ENCODE results near the gene NINL.
"Not testable (repeated sequence)": the region's sequence is repeated elsewhere in the genome, so short reads cannot be mapped to it uniquely, and the experiment has no call there.

NINL gene

GRCh38 chr20:25592135-25592852 lies 7.0 kb upstream of the NINL start:
- no peak for DNase-seq

DNA sequence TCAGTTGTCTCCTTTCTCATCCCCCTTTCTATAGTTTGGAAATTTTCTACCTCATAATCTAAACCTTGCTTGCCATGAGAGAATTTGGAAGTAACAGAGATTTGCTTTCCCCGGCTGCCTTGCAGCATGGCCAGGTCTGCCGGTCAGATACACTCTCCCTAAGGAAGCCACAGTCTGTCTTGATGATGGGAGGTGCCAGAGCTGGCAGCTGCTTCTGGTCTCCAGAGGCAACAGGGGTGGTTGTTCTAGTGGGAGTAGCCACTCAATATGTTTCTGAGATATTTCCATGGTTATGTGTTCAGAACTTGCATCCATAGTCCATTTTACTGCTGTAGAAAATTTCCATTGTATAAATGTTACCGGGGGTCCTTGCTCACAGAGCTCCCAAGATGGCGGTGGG lies 5.4 kb upstream of the NINL start:
- DNase-seq = not testable (repeated sequence)

- no peak for DNase-seq
Observed at GRCh38 chr20:25588491-25588890, 3.2 kb upstream of the NINL start.

DNA sequence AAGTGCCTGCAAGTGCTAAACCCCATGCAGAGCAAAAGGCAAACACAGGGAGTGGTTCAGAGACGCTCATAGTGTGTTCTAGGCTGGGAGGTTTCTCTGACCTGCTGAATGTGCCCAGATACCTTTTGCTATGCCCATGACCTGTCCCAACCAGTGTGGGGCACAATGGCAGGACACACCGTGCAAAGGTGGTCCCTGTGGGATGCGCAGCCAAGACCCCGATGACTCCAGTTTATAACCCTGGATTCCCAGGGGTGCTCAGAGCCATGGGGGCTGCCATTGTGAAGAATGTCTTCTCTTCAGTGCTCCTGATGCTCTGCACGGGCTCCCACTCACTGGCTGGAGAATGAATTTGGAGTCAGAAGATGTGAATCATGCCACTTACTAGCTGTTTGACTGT lies 2.2 kb upstream of the NINL start:
- no peak for DNase-seq

GRCh38 chr20:25586877-25587276 lies 1.5 kb upstream of the NINL start:
- no peak for DNase-seq

GRCh38 chr20:25583607-25584006 lies 1.7 kb downstream of the NINL start:
- not testable (repeated sequence) for DNase-seq

GRCh38 chr20:25580711-25581110 lies 4.6 kb downstream of the NINL start:
- DNase-seq = no peak

DNA sequence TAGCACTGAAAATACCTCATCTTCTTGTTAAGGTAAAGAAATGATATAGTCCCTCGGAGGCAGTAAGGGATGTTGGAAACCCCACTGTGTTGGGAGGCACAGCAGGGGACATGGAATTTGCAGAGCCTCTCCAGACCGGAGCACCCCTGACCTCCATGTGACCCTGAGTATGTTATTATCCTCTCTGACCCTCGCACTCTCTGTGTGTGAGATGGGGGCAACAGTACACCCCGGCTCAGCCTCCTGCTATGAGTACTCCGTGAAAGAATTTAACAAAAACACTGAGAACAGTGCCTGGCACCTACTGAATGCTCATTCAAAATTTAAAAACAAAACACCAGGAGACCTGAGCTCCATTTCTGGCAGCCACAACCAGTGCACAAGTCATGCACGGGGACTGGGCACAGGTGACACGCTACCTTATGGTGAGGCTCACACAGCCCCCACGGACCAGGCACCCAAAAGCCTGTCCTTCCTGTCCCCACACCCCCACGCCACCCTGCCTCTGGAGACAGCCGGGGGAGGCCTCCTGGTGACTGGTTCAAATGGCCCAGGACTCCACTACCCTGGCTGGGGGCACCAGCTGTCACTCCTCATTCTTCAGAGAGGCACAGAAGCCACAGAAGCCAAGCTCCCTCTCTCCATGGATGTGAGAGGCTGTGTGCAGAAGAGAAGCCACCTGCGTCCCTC lies 6.1 kb downstream of the NINL start:
- no peak for DNase-seq

DNA sequence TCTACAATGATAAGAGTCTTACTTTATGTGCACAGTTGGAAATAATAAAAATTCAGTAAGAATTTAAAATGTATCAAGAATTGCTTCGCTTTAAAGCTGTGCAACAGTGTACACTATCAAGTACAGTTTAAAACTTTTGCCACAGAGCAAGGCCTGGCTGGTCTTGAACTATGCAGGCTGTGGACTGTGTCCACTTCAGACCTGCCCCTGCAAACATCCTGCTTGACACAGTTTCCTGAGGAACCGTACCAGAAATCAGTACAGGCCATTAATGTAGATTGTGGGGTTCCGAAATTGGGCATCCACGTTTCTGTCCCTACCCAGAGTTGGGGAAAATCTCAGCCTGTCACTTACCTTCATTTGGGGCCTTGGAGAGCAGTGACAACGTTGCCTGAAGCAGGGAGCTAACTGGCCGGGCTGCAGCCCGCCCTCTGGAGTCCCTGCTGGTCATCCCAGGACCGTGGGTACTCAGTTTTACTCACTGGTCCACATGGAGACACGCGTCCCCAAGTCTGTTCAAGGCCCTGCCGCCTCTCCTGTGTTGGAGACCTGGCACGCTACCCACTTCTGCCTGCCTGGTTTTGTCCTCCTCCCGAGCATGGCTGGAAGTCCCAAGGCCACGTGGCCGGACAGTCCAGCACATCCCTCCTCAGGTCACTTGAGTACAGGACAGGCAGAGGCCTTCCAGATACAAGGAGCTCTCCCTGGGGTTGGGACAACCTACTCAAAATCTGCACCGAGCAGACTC lies 8.4 kb downstream of the NINL start:
- DNase-seq = peak in 13 of 51 donors; percentile 6 to 37 (median 18)

DNA sequence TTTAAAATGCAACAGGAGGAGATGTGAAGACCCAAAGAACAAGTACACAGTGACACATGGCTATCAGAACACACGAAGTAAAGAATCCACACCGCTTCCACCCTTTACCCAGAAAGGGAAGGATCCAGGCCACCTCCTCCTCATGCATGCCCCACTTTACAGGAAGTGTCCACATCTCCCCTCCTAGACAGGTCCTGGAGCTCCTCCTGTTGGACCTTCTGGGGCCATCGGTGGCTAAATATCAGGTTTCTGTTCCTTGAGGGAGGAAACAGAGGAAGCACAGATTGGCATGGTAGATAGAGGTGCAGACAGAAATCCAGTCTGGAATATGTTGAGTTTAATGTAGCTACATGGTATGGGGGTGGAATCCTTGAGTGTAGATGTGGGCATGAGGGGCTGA lies 10.9 kb downstream of the NINL start:
- no peak for DNase-seq

DNA sequence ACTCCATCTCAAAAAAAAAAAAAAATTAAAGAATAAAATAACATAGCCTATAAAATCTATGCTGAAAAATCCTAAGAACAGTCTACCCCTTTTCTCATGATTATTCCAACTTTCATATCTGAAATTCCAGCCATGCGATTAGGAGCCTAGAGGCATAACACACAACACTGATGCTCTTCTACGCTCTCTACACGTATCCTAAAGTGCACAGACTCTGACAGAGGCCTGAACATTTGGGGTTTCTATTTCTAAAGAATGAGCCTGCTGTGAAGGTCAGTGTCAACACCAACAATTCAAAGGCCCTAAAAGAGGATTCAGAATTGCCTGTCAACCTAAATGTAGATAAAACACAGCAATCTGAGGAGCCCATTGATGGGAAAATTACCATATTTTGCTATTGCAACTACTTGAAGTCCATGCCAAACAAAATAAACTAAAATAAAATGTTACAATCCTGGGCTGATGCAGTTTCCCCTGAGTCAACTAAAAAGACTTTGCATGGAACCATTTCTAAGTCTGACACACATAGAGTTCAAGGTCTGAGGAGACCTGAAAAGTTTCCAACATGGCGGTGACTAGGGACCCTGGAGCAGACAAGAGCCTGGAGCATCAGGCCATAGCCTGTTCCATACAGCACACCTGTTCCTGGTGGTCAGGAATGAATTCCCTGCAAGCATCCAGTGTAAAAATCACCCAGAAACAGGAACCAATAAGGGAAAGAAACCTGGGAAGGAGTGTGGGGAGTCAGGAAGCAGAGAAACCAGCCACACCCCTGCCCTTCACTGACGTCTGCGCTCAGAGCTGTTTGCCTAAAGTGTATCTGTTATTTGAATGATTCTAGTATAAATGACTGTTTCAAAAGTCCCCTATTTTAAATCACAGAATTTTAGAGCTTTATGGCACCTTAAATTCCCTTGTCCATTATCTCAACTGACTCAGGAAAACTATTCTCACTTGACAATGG lies 11.8 kb downstream of the NINL start:
- no peak for DNase-seq

- no peak for DNase-seq
Observed at GRCh38 chr20:25571817-25572216, 13.5 kb downstream of the NINL start.

DNA sequence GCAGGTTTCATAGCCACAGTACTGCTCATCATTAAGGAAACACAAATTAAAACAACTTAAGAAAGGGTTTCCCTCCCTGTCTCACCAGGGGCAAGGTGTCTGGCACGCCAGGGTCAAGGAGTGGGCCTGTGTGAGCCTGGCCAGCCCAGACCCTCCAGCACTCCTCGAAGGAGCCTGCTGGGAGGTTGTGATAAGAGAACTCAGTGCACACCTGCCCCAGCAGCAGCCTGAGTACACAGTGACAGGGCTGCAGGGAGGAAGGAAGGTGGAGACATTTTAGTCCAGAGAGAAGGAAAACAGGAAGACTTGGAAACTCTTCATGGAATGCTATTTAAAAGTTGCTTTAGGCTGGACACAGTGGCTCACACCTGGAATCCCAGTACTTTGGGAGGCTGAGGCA lies 14.1 kb downstream of the NINL start:
- no peak for DNase-seq

GRCh38 chr20:25570148-25570530 lies 15.2 kb downstream of the NINL start:
- DNase-seq = no peak

- DNase-seq = no peak
Observed at GRCh38 chr20:25567286-25567685, 18.0 kb downstream of the NINL start.

DNA sequence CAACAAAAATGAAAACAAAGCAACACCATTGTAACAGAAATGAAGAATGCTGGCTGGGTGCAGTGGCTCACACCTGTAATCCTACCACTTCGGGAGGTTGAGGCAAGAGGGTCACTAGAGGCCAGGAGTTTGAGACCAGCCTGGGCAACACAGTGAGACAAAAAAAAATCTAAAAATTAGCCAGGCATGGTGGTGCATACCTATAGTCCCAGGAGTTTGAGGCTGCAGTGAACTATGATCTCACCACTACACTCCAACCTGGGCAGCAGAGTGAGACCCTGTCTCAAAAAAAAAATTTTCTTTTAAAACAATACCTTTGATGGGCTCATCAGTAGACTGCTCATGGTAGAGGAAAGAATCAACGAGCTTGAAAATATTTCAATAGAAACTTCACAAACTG lies 18.5 kb downstream of the NINL start:
- no peak for DNase-seq

DNA sequence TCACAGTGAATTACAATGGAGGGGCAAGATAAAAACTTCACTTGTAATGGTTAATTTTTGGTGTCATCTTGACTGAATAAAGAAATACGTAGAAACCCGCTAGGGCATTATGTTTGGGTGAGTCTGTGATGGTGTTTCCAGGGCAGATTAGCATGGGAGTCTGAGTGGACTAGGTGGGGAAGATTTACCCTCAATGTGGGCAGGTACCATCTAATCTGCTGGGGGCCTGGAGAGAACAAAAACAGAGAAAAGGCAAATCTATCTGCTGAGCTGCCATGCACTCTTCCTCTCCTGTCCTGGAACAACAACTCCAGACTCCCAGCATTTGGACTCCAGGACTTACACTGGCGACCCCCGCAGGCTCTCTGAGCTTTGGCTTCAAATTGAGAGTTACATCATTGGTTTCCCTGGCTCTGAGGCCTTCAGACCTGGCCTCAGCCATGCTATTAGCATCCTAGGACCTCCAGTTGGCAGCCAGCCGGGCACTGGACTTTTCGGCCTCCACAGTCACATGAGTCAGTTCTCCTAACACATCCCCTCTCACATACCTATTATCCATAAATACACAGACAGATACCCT lies 19.7 kb downstream of the NINL start:
- no peak for DNase-seq

DNA sequence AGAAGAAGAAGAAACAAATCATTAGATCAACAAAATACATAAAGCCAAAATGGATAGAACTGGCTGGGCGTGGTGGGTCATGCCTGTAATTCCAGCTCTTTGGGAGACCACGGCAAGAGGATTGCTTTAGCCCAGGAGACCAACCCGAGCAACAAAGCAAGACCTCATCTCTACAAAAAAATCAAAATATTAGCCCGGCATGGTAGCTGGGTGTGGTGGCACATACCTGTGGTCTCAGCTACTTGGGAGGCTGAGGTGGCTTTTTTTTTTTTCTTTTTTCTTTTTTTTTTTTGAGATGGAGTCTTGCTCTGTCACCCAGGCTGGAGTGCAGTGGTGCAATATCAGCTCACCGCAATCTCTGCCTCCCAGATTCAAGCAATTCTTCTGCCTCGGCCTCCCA lies 21.5 kb downstream of the NINL start:
- DNase-seq = no peak

DNA sequence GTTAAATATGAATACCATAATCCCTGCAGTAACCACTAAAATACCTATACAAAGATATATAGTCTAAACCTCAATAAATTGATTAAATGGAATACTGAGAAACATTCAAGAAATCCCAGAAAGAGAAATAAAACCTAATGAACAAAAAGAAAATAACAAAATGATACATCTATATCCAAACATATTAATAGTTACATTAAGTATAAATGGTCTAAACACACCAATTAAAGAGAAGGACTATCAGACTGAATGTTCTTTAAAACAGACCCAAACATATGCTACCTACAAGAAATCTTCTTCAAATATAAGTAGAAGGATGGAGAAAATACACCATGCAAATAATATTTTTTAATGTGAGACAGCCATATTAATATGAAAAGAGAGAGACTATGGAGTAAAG lies 22.0 kb downstream of the NINL start:
- no peak for DNase-seq

GRCh38 chr20:25561771-25562170 lies 23.6 kb downstream of the NINL start:
- DNase-seq = not testable (repeated sequence)

- peak in 3 of 51 donors; percentile 15 to 38 (median 21) for DNase-seq
Observed at GRCh38 chr20:25553819-25554296, 31.5 kb downstream of the NINL start.
